HUES48 (cell line): ENCODE measurements around the gene SAP30L.

Experiments used
- H3K27ac ChIP-seq: one replicate; pipeline ENCODE4 v1.7.0; 2013; ENCODE audit warnings: low read depth, low read length, inconsistent platforms
- H3K27me3 ChIP-seq: 2 replicates; pipeline ENCODE4 v1.6.1; 2013; ENCODE audit warnings: mild to moderate bottlenecking, low read length; ENCODE audit not compliant: control insufficient read depth, insufficient read depth
- H3K36me3 ChIP-seq: 2 replicates; pipeline ENCODE4 v1.6.1; 2013; ENCODE audit warnings: low read length; ENCODE audit not compliant: control insufficient read depth, insufficient read depth
- H3K4me1 ChIP-seq: 2 replicates; pipeline ENCODE4 v1.6.1; 2013; ENCODE audit warnings: mild to moderate bottlenecking, low read length; ENCODE audit not compliant: control insufficient read depth, insufficient read depth
- H3K4me3 ChIP-seq: 2 replicates; pipeline ENCODE4 v1.5.1; 2013; ENCODE audit warnings: mild to moderate bottlenecking, low read depth, low read length
- H3K9ac ChIP-seq: 2 replicates; pipeline ENCODE4 v1.6.1; 2013; ENCODE audit warnings: mild to moderate bottlenecking, low read depth, low read length, moderate library complexity
- H3K9me3 ChIP-seq: 2 replicates; pipeline ENCODE4 v1.6.1; 2013; ENCODE audit warnings: low read length; ENCODE audit not compliant: control insufficient read depth, insufficient read depth

Gene SAP30L

GRCh38 chr5:154494036-154494435 lies 48.2 kb downstream of the SAP30L start:
- H3K36me3 ChIP-seq: no peaks in the 10 kb centered on the region
- no peak overlapping the region for H3K9ac ChIP-seq
- peaks cover 21% of the 10 kb centered on the region for H3K27me3 ChIP-seq
- H3K4me1 ChIP-seq: no peaks in the 10 kb centered on the region
- H3K27ac ChIP-seq: no peak overlapping the region
- H3K4me3 ChIP-seq: no peak overlapping the region
- no peaks in the 10 kb centered on the region for H3K9me3 ChIP-seq

GRCh38 chr5:154498591-154498990 lies 52.8 kb downstream of the SAP30L start:
- H3K9me3 ChIP-seq: no peaks in the 10 kb centered on the region
- H3K27me3 ChIP-seq: peaks cover 7% of the 10 kb centered on the region
- no peak overlapping the region for H3K27ac ChIP-seq
- no peak overlapping the region for H3K9ac ChIP-seq
- no peak overlapping the region for H3K4me3 ChIP-seq
- H3K36me3 ChIP-seq: no peaks in the 10 kb centered on the region
- H3K4me1 ChIP-seq: peaks cover 11% of the 10 kb centered on the region

GRCh38 chr5:154498994-154499393 lies 53.2 kb downstream of the SAP30L start:
- no peaks in the 10 kb centered on the region for H3K9me3 ChIP-seq
- H3K9ac ChIP-seq: no peak overlapping the region
- peaks cover 11% of the 10 kb centered on the region for H3K4me1 ChIP-seq
- no peak overlapping the region for H3K4me3 ChIP-seq
- peaks cover 6% of the 10 kb centered on the region for H3K27me3 ChIP-seq
- no peaks in the 10 kb centered on the region for H3K36me3 ChIP-seq
- no peak overlapping the region for H3K27ac ChIP-seq

GRCh38 chr5:154501566-154501965 lies 55.8 kb downstream of the SAP30L start:
- Histone ChIP-seq H3K36me3 (no peaks in the 10 kb centered on the region), H3K9ac (no peak overlapping the region), H3K4me3 (no peak overlapping the region), H3K27me3 (no peaks in the 10 kb centered on the region), H3K4me1 (peaks cover 11% of the 10 kb centered on the region), H3K27ac (no peak overlapping the region), H3K9me3 (no peaks in the 10 kb centered on the region)

GRCh38 chr5:154502180-154502579 lies 56.4 kb downstream of the SAP30L start:
- Histone ChIP-seq H3K4me3 (no peak overlapping the region), H3K27ac (no peak overlapping the region), H3K9ac (no peak overlapping the region), H3K36me3 (no peaks in the 10 kb centered on the region), H3K27me3 (no peaks in the 10 kb centered on the region), H3K4me1 (peaks cover 11% of the 10 kb centered on the region), H3K9me3 (no peaks in the 10 kb centered on the region)

GRCh38 chr5:154503698-154504039 lies 57.9 kb downstream of the SAP30L start:
- H3K4me1 ChIP-seq: peaks cover 11% of the 10 kb centered on the region
- H3K4me3 ChIP-seq: no peak overlapping the region
- H3K27me3 ChIP-seq: no peaks in the 10 kb centered on the region
- no peaks in the 10 kb centered on the region for H3K9me3 ChIP-seq
- H3K27ac ChIP-seq: no peak overlapping the region
- no peak overlapping the region for H3K9ac ChIP-seq
- H3K36me3 ChIP-seq: no peaks in the 10 kb centered on the region

- H3K9me3 ChIP-seq: no peaks in the 10 kb centered on the region
- no peaks in the 10 kb centered on the region for H3K27me3 ChIP-seq
- peaks cover 11% of the 10 kb centered on the region for H3K4me1 ChIP-seq
Observed at GRCh38 chr5:154505567-154505966, 59.8 kb downstream of the SAP30L start.

GRCh38 chr5:154506049-154506715 lies 60.4 kb downstream of the SAP30L start:
- Histone ChIP-seq H3K36me3 (no peaks in the 10 kb centered on the region), H3K27me3 (no peaks in the 10 kb centered on the region), H3K4me1 (peaks cover 11% of the 10 kb centered on the region), H3K9ac (no peak overlapping the region), H3K9me3 (no peaks in the 10 kb centered on the region), H3K4me3 (no peak overlapping the region), H3K27ac (no peak overlapping the region)

More at GRCh38 chr5:154505567-154505966, 59.8 kb downstream of the SAP30L start:
- no peak overlapping the region for H3K4me3 ChIP-seq
- no peaks in the 10 kb centered on the region for H3K36me3 ChIP-seq
- no peak overlapping the region for H3K9ac ChIP-seq
- H3K27ac ChIP-seq: no peak overlapping the region

- Histone ChIP-seq H3K4me1 (peaks cover 6% of the 10 kb centered on the region), H3K9me3 (no peaks in the 10 kb centered on the region), H3K36me3 (no peaks in the 10 kb centered on the region), H3K4me3 (no peak overlapping the region), H3K27ac (no peak overlapping the region), H3K27me3 (no peaks in the 10 kb centered on the region), H3K9ac (no peak overlapping the region)
Observed at GRCh38 chr5:154506716-154507080, 60.9 kb downstream of the SAP30L start.

- H3K36me3 ChIP-seq: no peaks in the 10 kb centered on the region
- no peak overlapping the region for H3K9ac ChIP-seq
- no peaks in the 10 kb centered on the region for H3K4me1 ChIP-seq
- no peak overlapping the region for H3K4me3 ChIP-seq
- no peaks in the 10 kb centered on the region for H3K9me3 ChIP-seq
- H3K27ac ChIP-seq: no peak overlapping the region
- H3K27me3 ChIP-seq: no peaks in the 10 kb centered on the region
Observed at GRCh38 chr5:154508114-154508513, 62.3 kb downstream of the SAP30L start.

- Histone ChIP-seq H3K36me3 (no peaks in the 10 kb centered on the region), H3K4me3 (no peak overlapping the region), H3K27ac (no peak overlapping the region), H3K27me3 (no peaks in the 10 kb centered on the region), H3K9ac (no peak overlapping the region), H3K4me1 (no peaks in the 10 kb centered on the region), H3K9me3 (no peaks in the 10 kb centered on the region)
Observed at GRCh38 chr5:154509784-154510555, 64.2 kb downstream of the SAP30L start.
